ENCODE data around the gene SPAG16.

- TF ChIP-seq, protein P1, sequence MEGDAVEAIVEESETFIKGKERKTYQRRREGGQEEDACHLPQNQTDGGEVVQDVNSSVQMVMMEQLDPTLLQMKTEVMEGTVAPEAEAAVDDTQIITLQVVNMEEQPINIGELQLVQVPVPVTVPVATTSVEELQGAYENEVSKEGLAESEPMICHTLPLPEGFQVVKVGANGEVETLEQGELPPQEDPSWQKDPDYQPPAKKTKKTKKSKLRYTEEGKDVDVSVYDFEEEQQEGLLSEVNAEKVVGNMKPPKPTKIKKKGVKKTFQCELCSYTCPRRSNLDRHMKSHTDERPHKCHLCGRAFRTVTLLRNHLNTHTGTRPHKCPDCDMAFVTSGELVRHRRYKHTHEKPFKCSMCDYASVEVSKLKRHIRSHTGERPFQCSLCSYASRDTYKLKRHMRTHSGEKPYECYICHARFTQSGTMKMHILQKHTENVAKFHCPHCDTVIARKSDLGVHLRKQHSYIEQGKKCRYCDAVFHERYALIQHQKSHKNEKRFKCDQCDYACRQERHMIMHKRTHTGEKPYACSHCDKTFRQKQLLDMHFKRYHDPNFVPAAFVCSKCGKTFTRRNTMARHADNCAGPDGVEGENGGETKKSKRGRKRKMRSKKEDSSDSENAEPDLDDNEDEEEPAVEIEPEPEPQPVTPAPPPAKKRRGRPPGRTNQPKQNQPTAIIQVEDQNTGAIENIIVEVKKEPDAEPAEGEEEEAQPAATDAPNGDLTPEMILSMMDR (IDR thresholded peaks at IDR 0.05; ENCODE audit: low read depth, low read length) = no peak
- TF ChIP-seq EZH2phosphoT487 (IDR thresholded peaks at IDR 0.05; ENCODE audit: low read depth) = no peak
Observed at GRCh38 chr2:214376618-214377285, 1092.5 kb downstream of the SPAG16 start.
